NCI-H2029 treated with DMSO at 0.1 percent for 48 hours (cell line): ENCODE results near the gene KLHL29.

Source experiments
- DNase-seq: peaks from one replicate; lab custom pipeline; 2025; lab: John Stamatoyannopoulos, UW

Gene KLHL29

DNA sequence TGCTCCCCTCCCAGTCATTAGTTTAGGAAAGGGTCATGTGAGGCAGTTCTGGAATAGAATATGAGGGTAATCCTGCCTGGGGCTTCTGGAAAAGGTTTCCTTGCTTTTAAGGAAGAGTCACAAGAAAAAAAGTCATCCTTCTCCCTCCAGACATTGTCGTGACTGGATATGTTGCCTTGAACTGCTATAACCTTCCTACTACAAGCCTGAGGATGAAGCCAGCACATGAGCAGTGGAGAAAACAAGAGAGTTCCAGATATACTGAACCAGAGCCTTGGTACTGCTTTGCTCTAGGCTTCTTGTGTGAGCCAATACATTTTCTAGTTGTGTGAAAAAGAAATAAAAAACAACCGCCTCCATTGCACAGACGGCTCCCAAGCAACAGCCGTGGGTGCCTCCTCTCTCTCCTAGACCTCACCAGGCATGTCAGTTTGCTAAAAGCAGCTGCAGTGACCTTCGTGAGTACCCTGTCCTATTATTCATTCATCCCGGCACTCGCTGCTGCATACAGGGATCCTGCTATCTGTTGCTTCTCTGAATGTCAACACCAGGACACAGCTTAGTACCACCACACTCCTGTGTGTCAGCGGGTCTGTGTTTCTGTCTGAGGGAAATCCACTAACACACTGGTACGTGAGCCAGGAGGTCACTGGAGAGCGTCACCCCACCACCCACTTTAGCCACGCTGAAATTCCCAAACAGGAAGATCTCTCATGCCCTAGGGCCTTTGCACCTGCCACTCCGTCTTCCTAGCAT lies 186.7 kb downstream of the KLHL29 start:
- DNase-seq: no peak

DNA sequence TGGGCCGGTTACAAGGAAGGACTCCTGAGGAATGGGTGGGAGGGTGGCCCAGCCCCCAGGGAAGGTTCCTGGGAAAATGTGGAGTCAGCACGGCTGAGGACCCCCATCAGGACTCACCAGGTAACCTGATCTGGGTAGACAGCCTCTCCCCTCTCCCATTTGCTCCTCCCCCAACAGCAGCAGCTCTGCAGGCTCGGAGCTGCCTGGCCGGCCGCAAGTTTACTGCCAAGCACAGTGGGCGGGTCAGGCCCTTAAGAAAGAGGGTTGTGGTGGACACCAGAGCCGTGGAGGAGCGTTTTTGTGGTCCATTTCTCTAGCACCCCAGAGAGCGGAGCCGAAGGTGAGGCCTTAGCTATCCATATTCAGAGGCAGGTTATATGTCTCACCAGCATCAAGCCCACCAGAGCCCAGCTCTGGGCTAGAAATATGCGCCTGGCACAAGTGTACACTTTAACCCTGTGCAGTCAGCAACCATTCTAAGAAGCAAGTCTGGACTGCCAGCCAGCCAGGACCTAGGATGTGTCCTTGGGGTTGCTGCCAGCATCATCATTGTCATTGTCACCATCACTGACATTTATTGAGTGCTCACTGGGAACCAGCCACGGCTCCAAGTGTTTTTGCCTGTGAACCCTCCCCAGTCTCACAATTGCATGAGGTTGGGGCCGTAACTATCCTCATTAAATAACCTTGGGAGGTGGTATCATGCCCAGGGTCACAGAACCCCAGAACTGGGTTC lies 190.1 kb downstream of the KLHL29 start:
- no peak for DNase-seq

DNA sequence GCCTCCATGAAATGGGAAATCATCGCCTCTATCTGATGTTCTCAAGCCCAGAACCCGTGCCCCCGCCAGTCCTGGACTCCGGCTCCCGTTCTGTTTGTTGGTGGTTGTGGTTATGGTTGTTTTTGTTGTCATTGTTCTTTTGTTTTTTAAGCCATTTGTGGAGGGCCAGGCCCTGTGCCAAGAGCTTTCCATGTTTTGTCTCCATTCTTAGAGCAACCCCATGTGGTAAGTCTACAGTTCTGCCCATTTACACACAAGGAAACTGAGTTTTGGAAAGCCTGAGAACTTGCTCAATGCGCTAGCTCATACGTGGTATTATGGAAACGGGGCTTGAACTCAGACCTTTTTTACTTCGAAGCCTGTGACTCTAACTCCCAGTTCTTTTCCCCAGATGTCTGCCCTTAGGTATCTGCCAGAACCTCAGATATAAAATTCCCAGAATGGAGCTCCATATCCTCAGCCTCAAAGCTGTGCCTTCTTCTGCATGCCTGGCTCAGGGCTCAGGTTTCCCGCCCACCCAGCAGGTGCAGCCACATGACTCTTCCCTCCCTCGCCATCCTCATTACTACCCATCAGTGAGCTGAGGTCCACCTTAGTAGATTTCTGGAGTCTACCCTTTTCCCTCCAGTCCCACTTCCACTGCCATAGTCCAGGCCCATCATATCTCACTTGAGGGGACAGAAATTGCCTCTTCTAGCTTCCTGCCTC lies 194.1 kb downstream of the KLHL29 start:
- peak; percentile 27 for DNase-seq

DNA sequence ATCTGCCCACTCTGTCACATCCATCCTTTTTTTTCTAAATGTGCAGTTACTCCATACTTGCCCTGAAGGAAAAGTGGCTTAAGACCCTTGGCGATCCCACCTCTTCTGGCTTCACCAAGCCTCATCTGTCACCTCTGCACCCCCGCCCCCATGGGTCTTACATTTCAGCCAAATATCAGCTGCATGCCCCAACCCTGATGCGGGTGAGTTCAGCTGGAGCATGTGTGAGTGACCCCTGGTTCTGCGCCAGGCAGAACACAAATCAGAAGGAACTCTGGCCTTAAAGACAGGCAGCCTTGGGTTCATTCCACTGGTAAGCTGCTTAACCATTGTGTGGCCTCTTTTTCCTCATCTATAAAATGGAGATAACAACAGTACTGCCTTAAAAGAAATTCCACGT lies 194.7 kb downstream of the KLHL29 start:
- DNase-seq: no peak

DNA sequence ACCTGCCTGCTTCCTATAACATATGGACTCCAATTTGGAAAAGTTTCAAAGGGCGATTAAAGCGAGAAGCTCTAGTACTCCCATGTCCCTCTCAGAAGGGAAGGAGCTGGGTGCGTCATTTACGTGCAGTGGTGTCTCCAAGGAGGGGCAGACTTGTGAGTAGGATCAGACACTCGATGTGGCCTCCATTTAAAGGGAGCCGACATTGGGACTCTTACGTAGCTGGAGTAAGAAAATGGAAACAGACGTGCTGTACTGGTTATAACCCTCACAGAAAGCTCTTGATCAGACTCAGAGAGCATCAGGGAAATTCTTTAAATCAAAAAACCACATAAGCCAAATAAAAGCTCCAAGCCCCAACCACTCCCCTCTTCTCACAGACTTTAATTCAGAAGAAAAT lies 198.5 kb downstream of the KLHL29 start:
- no peak for DNase-seq

DNA sequence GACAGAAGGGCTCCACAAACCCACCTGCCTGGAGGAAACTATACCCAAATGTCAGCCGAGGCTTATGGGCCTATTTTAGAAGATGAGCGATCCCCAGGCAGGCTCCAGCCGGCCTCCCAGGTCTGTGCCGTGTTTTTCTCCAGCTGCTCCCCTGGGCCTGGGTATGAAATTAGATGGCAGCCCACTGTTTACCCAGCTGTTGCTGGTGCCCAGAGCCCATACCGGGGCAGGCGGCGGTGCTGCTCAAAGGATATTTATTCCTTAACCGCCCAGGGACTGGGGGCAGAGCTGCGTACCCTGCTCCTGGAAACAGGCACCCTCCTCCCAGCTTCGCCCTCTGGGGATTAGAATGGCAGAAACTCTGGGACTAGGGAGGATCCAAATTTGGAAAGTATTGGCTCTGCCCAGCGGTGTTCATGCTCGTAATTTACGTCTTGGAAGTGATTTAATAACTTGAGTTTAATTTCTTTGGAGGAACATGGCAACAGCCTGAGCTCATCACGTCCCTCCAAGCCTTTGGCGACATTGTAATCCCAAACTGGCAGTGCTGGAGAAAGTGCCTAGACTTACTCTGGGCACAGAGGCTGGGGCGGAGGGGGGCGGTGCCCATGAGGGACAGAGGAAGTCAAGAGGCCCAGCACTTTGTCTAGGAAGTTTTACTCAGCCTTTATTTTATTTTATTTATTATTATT lies 199.2 kb downstream of the KLHL29 start:
- DNase-seq: no peak

DNA sequence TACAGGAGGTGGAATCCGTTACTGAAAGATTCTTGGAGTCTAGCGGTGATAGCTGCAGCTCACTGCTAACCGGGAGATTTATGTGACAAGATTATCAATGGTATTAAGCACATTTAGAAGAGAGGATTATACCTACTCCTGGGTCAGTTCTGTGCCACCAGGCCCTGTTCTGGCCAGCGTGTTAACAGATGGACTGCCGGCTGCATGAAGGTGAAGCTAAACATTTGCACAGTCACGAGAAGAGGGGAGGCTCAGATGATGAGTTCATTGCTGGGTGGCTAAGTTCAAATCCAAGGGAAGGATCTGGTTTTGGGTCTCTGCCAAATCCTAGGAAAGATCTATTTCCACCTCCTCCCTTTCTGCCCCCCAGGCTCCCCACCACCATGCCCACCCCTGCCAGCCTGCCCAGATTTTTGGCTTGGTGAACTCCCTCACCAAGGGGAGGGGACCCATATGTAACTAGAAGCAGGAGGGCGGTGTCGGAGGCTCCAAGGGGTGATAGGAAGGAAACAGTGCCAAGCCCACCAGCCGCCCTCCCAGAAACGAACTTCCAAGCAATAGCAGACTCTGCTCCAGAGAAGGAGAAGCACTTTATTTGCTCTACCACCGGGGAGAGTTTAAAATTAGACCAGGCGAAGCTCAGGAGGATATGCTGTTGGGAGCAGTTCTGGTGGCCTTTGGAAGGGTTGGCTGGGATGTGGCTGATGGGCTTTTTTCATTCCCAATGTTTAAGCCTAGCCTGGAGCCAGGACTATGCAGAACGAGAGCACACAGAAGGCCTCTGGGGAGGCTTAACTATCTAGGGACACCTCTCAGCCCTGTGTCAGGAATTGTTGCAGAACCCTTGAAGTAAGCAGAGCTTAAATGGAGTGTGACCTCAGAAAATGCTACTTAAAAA lies 200.5 kb downstream of the KLHL29 start:
- no peak for DNase-seq

DNA sequence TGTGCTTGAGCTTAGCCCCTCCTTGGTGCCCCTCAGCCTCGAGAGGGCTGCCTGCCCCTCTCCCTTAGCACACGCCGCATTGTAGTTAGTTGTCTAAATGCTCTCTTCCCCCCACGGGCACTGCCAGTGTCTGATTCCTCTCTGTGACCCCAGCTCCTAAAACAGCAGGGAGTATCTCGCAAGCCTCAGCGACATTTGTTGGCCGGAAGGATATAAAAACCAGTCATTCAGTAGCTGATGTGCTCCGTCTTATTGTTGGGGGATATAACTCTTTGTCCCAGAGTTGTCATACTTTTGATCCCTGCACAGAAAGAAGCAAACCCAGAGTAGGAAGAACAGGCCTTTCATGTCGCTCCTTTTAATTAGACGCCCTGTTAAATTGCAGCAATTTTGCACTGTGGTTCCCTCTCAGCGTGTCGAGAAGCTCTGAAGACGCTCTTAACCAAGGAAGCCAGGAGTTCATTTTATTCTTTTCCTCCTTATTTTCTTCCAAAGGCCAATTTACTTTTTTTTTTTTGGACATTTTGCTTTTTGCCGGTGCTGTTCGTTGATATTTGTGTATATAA lies 201.8 kb downstream of the KLHL29 start:
- DNase-seq: no peak

DNA sequence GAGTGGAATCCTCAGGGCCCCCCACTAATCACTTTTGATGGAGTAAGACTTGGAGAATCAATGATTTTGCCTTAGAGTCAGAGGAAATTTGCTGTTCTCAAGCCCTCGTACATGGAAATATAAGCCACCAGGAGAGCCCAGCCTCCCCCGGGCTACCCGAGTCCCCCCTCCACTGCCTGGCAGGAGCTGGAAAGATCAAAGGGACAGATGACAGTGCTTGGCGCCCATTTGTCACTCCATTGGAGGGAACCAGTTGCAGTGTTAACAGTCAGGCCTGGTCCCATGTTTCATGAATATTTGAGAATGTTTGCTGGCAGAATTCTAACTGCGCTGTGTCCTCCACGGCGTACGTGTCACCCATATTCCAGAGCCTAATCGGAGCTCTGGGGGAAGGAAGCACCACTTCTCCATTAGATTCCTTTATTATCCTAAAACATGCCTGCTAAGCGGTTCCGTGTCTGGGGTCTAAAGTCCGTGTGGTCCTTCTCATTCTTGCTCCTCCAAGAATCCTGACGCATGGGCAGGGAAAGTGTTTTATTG lies 202.4 kb downstream of the KLHL29 start:
- DNase-seq: no peak

DNA sequence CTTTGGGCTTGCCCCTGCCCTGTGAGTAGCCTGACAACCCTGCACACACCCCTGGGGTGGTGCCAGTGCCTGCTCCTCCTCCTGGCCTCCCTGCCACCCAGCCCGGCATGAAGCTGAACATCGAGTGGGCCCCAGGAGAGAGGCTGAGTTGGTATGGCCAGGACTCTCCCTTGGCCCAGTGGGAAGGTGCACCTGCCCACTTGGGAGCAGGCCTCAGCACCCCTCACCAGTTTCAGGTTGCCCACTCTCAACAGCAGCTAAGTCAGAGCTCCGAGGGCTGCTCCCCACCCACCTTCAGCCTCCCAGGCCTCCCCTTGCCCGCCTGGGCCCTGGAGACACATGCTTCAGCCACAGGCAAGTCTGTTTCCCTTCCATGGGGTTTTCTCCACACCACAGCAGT lies 203.1 kb downstream of the KLHL29 start:
- DNase-seq: no peak

DNA sequence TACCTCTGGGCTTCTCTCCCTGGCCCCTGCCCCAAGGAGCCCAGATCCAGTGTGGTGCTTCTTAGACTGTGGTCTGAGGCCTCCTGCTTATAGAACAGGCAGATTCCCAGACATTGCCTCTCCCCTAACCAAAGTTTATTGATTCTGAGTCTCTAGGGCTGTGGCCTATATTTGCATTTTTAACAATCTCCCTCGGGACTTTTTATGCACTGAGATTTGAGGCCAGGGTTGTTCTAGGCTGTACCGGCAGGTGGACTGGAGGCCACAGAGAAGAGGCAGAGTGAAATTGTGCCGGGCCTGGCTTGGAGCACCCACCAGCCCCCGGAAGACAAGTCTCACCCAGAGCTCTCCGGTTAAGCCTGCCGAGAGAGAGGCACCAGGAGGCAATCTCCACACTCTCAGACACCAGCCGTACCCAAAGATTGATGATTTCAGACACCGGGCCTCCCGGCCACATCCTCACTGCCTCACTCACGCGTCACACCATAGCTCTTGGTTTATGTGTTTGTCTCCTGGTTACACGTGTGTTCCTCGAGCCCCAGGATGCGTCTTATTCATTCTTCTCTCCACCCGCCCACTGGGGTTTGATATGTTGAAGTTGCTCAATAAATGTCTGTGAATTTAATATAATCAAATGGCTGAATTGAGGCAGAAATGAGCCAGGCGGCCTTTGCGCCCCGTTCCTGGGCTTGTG lies 203.7 kb downstream of the KLHL29 start:
- no peak for DNase-seq

DNA sequence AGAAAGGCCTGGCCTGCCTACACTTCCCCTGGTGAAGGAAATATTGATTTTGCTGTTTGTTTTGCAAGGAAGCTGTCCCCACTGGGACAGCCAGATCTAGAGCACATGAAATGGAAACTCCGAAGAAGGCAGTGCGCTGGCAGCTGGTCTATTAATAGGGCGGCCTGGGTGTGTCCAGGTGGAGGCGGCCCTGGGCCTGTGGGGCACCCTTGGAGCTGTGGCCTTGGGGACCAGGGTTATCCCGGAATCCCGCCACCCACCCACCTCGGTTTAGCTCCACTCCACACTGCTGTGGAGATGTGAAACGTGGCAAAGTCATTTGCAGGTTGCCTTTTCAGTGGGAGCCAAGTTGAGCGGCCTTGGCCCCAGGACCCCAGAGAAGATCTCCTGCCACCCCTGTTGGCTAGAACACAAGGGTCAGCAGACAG lies 204.3 kb downstream of the KLHL29 start:
- DNase-seq: no peak

DNA sequence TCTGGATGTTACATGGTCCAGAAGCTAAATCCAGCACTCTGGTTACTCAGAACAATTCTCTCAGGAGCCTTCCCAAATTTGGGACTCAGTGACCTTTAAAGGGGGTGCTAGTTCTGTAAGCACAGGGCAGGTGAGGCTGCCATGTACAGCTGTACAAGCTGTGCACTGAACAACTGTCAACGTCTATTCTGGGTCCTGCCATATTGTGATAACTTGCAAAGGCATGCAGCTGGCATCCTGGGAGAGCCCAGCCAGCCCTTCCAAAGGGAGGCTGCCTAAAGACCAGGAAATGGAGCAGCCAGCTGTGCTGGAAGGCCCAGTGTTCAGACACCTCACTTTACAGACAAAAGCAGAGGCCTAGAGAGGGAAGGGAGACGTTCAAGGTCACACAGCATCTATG lies 204.8 kb downstream of the KLHL29 start:
- DNase-seq: no peak

DNA sequence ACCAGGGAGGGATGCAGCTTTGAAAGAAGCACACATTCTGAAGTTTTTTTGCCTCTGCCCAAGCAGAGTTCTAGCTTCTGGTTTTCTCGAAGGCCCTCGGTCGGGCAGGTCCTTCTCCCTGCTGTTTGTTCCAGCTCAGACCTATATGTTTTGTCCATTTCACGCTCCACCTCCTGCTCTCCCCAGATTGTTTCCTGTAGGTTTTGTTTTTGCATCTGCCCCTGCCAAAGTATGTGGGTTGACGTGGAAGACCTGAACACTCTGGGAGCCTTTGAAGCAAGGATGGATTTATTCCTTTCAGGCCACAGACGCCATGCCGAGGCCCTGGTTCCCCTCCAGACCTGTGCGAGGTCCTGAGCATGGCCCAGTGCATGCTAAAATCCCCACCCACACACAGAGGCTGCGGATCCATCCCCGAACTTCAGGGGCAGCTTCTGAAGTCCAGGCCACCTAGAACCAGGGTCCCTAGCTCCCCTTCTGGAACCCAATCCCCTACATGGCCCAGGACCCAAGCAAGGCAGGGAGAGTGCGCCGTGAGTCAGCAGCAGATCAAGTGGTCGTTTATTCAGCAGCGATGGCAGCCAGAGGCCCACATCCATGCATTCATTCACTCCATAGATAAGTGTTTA lies 205.4 kb downstream of the KLHL29 start:
- DNase-seq: no peak

DNA sequence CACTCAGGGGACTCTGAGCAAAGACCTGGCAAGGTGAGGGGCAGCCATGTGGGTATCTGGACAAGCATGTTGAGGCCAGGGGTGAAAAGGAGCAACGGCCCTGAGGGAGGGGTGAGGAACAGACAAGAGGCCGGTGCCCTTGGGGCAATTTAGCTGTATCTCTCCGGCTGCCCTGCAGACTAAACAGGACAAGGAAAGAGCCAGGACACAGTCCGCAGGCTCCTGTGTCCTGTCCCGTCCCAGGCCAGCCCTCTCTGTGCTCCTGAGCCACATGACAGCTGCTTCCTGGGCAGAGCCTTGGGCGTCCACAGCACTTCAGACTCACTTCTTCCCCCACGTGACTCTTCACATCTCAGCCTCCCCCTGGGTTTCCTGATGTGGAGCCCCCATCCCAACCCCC lies 206.1 kb downstream of the KLHL29 start:
- DNase-seq: no peak

DNA sequence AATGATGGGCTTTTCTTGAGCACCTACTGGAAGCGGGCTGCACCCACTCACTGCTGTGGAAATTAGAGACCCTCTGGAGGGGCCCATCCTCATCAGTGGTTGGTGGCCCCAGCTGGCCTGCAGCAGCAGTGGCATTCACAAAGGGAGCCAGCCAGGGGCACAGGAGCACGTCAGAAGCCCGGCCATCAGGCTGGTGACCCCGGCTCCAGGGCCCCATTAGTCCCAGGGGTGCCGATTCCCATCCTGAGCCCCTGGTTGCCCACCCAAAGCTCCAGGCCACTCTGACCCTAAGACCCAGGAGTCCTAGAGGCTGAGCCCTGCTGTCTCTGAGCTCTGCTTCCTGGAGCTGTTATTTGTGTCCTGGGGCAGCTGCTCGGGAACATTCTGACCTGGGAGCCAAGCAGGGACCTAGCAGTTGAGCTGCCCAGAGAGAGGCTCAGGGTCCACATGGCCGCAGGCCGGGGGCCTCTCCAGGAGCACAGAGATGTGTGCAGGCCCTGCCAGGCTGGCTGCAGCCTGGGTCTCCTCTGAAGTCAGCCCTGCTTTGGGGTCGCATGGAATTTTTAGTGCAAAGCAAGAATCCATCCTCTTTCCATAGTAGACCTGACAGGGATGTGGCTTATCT lies 207.2 kb downstream of the KLHL29 start:
- DNase-seq: no peak

DNA sequence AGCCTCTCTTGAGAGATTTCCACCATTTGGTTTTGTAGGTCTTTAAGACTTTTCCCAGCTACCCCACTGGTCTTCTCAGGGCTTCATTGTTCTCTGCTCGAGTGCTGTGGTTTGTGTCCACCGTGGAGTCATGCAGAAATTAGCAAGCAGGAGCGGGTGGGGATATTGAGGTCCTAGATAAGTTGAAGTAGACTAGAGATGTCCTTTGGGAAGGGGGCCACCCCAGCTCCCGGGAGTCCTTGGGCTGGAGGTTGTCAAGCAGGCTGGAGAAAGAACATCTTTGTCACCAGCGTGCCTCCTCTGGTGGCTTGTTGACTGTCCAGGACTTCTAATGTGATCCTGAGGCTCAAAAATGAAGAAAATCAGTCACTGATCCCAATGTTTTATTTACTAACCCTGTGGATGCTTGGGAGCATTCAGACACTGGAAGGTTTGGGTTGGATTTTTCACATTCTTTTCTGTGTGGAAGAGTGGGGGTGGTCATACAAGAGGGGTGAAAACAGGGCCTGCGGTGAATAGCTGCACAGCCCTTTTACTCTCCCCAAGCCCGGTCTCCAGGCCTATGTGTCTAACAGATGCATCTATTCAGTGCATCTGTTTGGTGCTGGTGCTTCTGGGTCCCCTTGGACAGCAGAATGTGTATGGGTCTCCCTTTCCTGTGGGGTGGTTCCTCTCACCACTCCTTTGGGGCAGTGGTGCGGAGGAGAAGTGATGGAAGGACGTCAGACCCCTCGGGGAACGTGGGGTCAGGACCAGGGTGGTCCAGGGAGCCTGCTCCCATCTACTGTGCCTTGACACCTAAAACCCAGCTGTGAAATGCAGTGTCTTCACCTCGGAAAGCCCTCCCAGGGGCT lies 208.1 kb downstream of the KLHL29 start:
- DNase-seq: no peak

DNA sequence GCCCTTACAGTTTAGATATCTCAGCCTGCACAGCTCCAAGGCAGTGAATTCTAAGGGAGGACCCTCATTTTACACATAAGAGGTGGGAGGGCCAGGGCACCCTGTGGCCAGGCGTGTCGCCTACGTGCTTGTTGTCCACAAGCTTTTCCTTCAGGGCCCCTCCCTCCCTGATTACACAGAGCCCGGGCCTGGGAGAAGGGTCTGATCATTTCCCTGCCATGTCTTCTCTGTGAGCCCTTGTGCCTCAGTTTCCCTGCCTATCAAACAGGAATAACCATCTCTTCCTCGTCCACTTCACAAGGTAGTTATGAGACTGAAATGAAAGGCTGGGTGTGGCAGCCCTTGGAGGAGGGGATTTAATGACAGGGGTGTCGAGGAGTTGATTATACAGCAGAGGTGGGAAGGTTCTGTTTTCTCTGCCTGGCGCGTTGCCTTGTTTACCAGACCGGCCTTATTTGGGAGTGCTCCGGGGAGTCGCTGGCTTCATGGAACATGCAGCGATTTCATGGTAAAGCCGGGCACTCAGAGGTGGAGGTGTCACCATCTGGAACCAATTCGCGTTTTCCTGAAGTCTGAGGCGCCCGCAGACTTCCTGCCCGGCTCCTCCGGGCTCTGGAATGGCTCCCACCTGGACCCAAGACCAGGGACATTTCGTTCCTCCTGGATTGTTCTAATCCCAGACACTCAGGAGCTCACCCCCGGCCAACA lies 208.9 kb downstream of the KLHL29 start:
- DNase-seq: peak; percentile 54
